IMR-90 (cell line): ENCODE results near the gene SPIN1.

Experiments used
- BHLHE40 ChIP-seq: fragments of 150-350 bp; IDR thresholded peaks from 2 replicates; pipeline ENCODE4 v1.6.1; 2016; ENCODE audit warnings: mild to moderate bottlenecking, low read depth, low read length
- MAFK ChIP-seq: IDR thresholded peaks from 2 replicates; pipeline ENCODE4 v1.6.1; 2012; ENCODE audit warnings: low read depth, low read length, improper control_type of control experiment
- MXI1 ChIP-seq: IDR thresholded peaks from 2 replicates; pipeline ENCODE4 v1.6.1; 2012; ENCODE audit warnings: low read depth, mild to moderate bottlenecking, low read length, moderate library complexity, borderline replicate concordance
- NFE2L2 ChIP-seq: fragments of 150-350 bp; IDR thresholded peaks from 2 replicates; pipeline ENCODE4 v1.6.1; 2016; ENCODE audit warnings: low read depth, mild to moderate bottlenecking, low read length
- POLR2A ChIP-seq: IDR thresholded peaks from 2 replicates; pipeline ENCODE4 v1.6.1; 2012; ENCODE audit warnings: mild to moderate bottlenecking, low read depth, low read length
- RAD21 ChIP-seq: IDR thresholded peaks from 2 replicates; pipeline ENCODE4 v1.6.1; 2012; ENCODE audit warnings: low read length, improper control_type of control experiment
- RCOR1 ChIP-seq: IDR thresholded peaks from 2 replicates; pipeline ENCODE4 v1.6.1; 2012; ENCODE audit warnings: mild to moderate bottlenecking, low read length, improper control_type of control experiment; ENCODE audit not compliant: insufficient replicate concordance
- RFX5 ChIP-seq: IDR thresholded peaks from 2 replicates; pipeline ENCODE4 v1.8.0; 2012; ENCODE audit warnings: low read depth, mild to moderate bottlenecking, low read length, moderate library complexity
- TF ChIP-seq, protein P1 (sequence below): conservative IDR thresholded peaks from 2 replicates; pipeline ENCODE4 v1.5.1; 2012; ENCODE audit warnings: mild to moderate bottlenecking, low read depth, low read length, improper control_type of control experiment
- TF ChIP-seq, protein P2 (sequence below): fragments of 150-350 bp; IDR thresholded peaks from 2 replicates; pipeline ENCODE4 v1.6.1; 2016; ENCODE audit warnings: low read depth, mild to moderate bottlenecking, low read length, moderate library complexity, borderline replicate concordance
- TF ChIP-seq, protein P3 (sequence below): fragments of 150-350 bp; IDR thresholded peaks from 2 replicates; pipeline ENCODE4 v1.6.1; 2017; ENCODE audit warnings: mild to moderate bottlenecking, antibody characterized with exemption, low read length, low read depth

DNA sequence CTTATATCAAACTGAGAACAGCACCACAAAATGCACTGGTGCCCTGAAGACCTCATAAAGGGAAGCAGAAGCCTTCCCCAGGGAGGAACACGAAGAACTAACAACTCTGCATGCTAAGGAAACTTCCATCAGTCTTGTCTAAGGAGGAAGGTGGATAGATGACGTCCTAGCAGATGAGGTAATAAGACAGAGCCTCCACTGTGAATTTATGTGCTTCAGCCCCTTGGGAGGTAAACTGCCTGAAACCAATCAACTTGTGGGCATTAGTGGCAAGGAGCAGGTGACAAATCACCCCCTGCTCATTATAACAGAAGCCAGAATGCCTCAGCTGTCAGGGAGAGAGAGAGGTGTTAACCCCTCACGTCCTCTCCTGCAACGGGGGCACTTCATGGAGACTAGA lies 48.9 kb upstream of the SPIN1 start:
- TF ChIP-seq RAD21 (no peak), BHLHE40 (no peak), RFX5 (no peak), NFE2L2 (no peak), MXI1 (no peak), POLR2A (no peak), MAFK (no peak), RCOR1 (no peak)
- TF ChIP-seq, protein P1, sequence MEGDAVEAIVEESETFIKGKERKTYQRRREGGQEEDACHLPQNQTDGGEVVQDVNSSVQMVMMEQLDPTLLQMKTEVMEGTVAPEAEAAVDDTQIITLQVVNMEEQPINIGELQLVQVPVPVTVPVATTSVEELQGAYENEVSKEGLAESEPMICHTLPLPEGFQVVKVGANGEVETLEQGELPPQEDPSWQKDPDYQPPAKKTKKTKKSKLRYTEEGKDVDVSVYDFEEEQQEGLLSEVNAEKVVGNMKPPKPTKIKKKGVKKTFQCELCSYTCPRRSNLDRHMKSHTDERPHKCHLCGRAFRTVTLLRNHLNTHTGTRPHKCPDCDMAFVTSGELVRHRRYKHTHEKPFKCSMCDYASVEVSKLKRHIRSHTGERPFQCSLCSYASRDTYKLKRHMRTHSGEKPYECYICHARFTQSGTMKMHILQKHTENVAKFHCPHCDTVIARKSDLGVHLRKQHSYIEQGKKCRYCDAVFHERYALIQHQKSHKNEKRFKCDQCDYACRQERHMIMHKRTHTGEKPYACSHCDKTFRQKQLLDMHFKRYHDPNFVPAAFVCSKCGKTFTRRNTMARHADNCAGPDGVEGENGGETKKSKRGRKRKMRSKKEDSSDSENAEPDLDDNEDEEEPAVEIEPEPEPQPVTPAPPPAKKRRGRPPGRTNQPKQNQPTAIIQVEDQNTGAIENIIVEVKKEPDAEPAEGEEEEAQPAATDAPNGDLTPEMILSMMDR, result no peak
- TF ChIP-seq, protein P2, sequence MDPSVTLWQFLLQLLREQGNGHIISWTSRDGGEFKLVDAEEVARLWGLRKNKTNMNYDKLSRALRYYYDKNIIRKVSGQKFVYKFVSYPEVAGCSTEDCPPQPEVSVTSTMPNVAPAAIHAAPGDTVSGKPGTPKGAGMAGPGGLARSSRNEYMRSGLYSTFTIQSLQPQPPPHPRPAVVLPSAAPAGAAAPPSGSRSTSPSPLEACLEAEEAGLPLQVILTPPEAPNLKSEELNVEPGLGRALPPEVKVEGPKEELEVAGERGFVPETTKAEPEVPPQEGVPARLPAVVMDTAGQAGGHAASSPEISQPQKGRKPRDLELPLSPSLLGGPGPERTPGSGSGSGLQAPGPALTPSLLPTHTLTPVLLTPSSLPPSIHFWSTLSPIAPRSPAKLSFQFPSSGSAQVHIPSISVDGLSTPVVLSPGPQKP, result no peak
- TF ChIP-seq, protein P3, sequence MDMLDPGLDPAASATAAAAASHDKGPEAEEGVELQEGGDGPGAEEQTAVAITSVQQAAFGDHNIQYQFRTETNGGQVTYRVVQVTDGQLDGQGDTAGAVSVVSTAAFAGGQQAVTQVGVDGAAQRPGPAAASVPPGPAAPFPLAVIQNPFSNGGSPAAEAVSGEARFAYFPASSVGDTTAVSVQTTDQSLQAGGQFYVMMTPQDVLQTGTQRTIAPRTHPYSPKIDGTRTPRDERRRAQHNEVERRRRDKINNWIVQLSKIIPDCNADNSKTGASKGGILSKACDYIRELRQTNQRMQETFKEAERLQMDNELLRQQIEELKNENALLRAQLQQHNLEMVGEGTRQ, result no peak
